ENCODE measurements around the gene PIK3CA.
"Not testable (repeated sequence)": the region's sequence is repeated elsewhere in the genome, so short reads cannot be mapped to it uniquely, and the experiment has no call there.

The PIK3CA gene

GRCh38 chr3:179192542-179192941 lies 44.4 kb downstream of the PIK3CA start:
- in situ Hi-C loops (cut with HindIII; ENCODE audit: low sequenced_read_pairs) = no loop called here

GRCh38 chr3:179194931-179195330 lies 46.8 kb downstream of the PIK3CA start:
- in situ Hi-C loops (cut with HindIII; ENCODE audit: low sequenced_read_pairs) = no loop called here

- in situ Hi-C loops (cut with HindIII; ENCODE audit: low sequenced_read_pairs) = no loop called here
Measured at GRCh38 chr3:179196098-179196497, 47.9 kb downstream of the PIK3CA start.

- in situ Hi-C loops (cut with HindIII; ENCODE audit: low sequenced_read_pairs) = no loop called here
Measured at GRCh38 chr3:179196700-179197099, 48.5 kb downstream of the PIK3CA start.

- in situ Hi-C loops (cut with HindIII; ENCODE audit: low sequenced_read_pairs) = no loop called here
Measured at GRCh38 chr3:179200790-179201189, 52.6 kb downstream of the PIK3CA start.

- in situ Hi-C loops (cut with HindIII; ENCODE audit: low sequenced_read_pairs) = not testable (repeated sequence)
Measured at GRCh38 chr3:179215550-179215949, 67.4 kb downstream of the PIK3CA start.

GRCh38 chr3:179218213-179218612 lies 70.1 kb downstream of the PIK3CA start:
- in situ Hi-C loops (cut with HindIII; ENCODE audit: low sequenced_read_pairs) = not testable (repeated sequence)

GRCh38 chr3:179223548-179223947 lies 75.4 kb downstream of the PIK3CA start:
- in situ Hi-C loops (cut with HindIII; ENCODE audit: low sequenced_read_pairs) = no loop called here

GRCh38 chr3:179224584-179224983 lies 76.4 kb downstream of the PIK3CA start:
- in situ Hi-C loops (cut with HindIII; ENCODE audit: low sequenced_read_pairs) = no loop called here

- in situ Hi-C loops (cut with HindIII; ENCODE audit: low sequenced_read_pairs) = no loop called here
Measured at GRCh38 chr3:179227349-179227748, 79.2 kb downstream of the PIK3CA start.

- in situ Hi-C loops (cut with HindIII; ENCODE audit: low sequenced_read_pairs) = no loop called here
Measured at GRCh38 chr3:179229177-179229576, 81.0 kb downstream of the PIK3CA start.

GRCh38 chr3:179233043-179233442 lies 84.9 kb downstream of the PIK3CA start:
- in situ Hi-C loops (cut with HindIII; ENCODE audit: low sequenced_read_pairs) = no loop called here

GRCh38 chr3:179234199-179234598 lies 86.0 kb downstream of the PIK3CA start:
- in situ Hi-C loops (cut with HindIII; ENCODE audit: low sequenced_read_pairs) = no loop called here

- in situ Hi-C loops (cut with HindIII; ENCODE audit: low sequenced_read_pairs) = no loop called here
Measured at GRCh38 chr3:179236669-179237301, 88.6 kb downstream of the PIK3CA start.

GRCh38 chr3:179240299-179240698 lies 92.1 kb downstream of the PIK3CA start:
- in situ Hi-C loops (cut with HindIII; ENCODE audit: low sequenced_read_pairs) = not testable (repeated sequence)

- in situ Hi-C loops (cut with HindIII; ENCODE audit: low sequenced_read_pairs) = not testable (repeated sequence)
Measured at GRCh38 chr3:179242859-179243258, 94.7 kb downstream of the PIK3CA start.

- in situ Hi-C loops (cut with HindIII; ENCODE audit: low sequenced_read_pairs) = no loop called here
Measured at GRCh38 chr3:179244878-179245277, 96.7 kb downstream of the PIK3CA start.

- in situ Hi-C loops (cut with HindIII; ENCODE audit: low sequenced_read_pairs) = no loop called here
Measured at GRCh38 chr3:179247289-179248015, 99.3 kb downstream of the PIK3CA start.

- in situ Hi-C loops (cut with HindIII; ENCODE audit: low sequenced_read_pairs) = loop anchor here (5.0 kb wide), 1 partner anchor 69 kb away; no protein-coding TSS in a partner anchor
Measured at GRCh38 chr3:179250803-179251476, 102.8 kb downstream of the PIK3CA start, which contains the start of gene KCNMB3. Gene KCNMB3 (minus strand): TSS chr3:179251114. CDS start chr3:179250990, 124 bp downstream.

GRCh38 chr3:179256813-179257212 lies 108.7 kb downstream of the PIK3CA start:
- in situ Hi-C loops (cut with HindIII; ENCODE audit: low sequenced_read_pairs) = no loop called here

- in situ Hi-C loops (cut with HindIII; ENCODE audit: low sequenced_read_pairs) = not testable (repeated sequence)
Measured at GRCh38 chr3:179257742-179258141, 109.6 kb downstream of the PIK3CA start.

- in situ Hi-C loops (cut with HindIII; ENCODE audit: low sequenced_read_pairs) = no loop called here
Measured at GRCh38 chr3:179258820-179259219, 110.7 kb downstream of the PIK3CA start.
